IMR-90 (cell line): ENCODE data around the gene INPPL1.

Experiments
- CEBPB ChIP-seq: IDR thresholded peaks from 2 replicates; pipeline ENCODE4 v1.6.1; 2012; ENCODE audit warnings: low read depth, low read length, improper control_type of control experiment
- POLR2A ChIP-seq: IDR thresholded peaks from 2 replicates; pipeline ENCODE4 v1.6.1; 2012; ENCODE audit warnings: mild to moderate bottlenecking, low read depth, low read length
- RFX5 ChIP-seq: IDR thresholded peaks from 2 replicates; pipeline ENCODE4 v1.8.0; 2012; ENCODE audit warnings: low read depth, mild to moderate bottlenecking, low read length, moderate library complexity
- TF ChIP-seq, protein P1 (sequence below): conservative IDR thresholded peaks from 2 replicates; pipeline ENCODE4 v1.5.1; 2012; ENCODE audit warnings: mild to moderate bottlenecking, low read depth, low read length, improper control_type of control experiment
- TF ChIP-seq, protein P2 (sequence below): fragments of 150-350 bp; IDR thresholded peaks from 2 replicates; pipeline ENCODE4 v1.6.1; 2017; ENCODE audit warnings: mild to moderate bottlenecking, antibody characterized with exemption, low read length, low read depth

DNA sequence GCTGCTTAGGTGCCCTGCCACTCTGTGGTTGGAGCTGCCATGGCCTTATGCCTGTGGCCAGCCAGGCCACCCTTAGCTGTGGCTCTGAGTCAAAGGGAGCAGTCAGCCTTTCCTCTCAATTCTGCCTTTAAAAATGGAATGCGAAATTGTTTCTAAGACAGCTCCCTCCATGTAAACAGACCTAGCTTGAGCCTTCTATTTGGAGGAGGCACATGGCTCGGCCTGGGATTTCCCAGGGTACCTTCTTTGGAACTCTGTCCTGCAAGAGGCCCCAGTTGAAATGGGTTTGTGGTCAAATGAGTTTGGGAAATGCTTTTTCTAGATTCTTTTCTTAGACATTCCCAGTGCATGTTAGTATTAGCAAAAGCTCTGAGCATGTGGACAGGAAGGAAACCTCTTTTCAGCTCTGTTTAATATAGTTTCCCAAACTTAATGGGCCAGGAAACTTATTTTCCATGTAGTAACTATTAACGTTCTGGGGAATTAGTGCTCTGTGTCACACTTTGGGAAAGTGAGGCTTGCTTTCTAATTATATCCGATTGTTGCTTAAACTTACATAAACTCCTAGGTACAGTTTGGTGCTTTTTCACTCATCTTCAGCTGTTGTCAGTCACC, 11.6 kb downstream of the INPPL1 start:
- TF ChIP-seq POLR2A (no peak), RFX5 (no peak), CEBPB (no peak)
- TF ChIP-seq, protein P1, sequence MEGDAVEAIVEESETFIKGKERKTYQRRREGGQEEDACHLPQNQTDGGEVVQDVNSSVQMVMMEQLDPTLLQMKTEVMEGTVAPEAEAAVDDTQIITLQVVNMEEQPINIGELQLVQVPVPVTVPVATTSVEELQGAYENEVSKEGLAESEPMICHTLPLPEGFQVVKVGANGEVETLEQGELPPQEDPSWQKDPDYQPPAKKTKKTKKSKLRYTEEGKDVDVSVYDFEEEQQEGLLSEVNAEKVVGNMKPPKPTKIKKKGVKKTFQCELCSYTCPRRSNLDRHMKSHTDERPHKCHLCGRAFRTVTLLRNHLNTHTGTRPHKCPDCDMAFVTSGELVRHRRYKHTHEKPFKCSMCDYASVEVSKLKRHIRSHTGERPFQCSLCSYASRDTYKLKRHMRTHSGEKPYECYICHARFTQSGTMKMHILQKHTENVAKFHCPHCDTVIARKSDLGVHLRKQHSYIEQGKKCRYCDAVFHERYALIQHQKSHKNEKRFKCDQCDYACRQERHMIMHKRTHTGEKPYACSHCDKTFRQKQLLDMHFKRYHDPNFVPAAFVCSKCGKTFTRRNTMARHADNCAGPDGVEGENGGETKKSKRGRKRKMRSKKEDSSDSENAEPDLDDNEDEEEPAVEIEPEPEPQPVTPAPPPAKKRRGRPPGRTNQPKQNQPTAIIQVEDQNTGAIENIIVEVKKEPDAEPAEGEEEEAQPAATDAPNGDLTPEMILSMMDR = no peak
- TF ChIP-seq, protein P2, sequence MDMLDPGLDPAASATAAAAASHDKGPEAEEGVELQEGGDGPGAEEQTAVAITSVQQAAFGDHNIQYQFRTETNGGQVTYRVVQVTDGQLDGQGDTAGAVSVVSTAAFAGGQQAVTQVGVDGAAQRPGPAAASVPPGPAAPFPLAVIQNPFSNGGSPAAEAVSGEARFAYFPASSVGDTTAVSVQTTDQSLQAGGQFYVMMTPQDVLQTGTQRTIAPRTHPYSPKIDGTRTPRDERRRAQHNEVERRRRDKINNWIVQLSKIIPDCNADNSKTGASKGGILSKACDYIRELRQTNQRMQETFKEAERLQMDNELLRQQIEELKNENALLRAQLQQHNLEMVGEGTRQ = no peak
